K562 (cell line): ENCODE measurements around the gene VPS9D1. TPM values are rescaled to one million over a fixed set of nuclear protein-coding genes. Genes with fewer than 3 reads are reported as not detected.

Experiments used
- BHLHE40 ChIP-seq: IDR thresholded peaks from 2 replicates; pipeline ENCODE4 v1.6.1; 2011; ENCODE audit warnings: low read length, improper control_type of control experiment
- BRD4 ChIP-seq: fragments of 200-600 bp; sonication (generic); IDR thresholded peaks from 2 replicates; pipeline ENCODE4 v1.6.1; 2017; ENCODE audit warnings: inconsistent platforms
- CHAMP1 ChIP-seq: fragments of 450-650 bp; IDR thresholded peaks from 2 replicates; pipeline ENCODE4 v1.6.1; 2016; ENCODE audit warnings: mild to moderate bottlenecking
- CREB1 ChIP-seq, 2 experiments: sonication (generic) in 1 of 2; formaldehyde crosslinking in 1 of 2; IDR thresholded peaks; 2 replicates each; pipeline versions ENCODE4 v1.6.1 to v1.8.0; 2012 to 2022; ENCODE audit warnings: inconsistent platforms in 1 of 2, mild to moderate bottlenecking in 1 of 2, missing genetic modification reagents in 1 of 2, moderate library complexity in 1 of 2
- CREBBP ChIP-seq: IDR thresholded peaks from one replicate; pipeline ENCODE4 v1.6.1; 2012; ENCODE audit warnings: low read depth, mild to moderate bottlenecking, control low read depth, inconsistent platforms, low read length
- HNRNPUL1 ChIP-seq: fragments of 200-400 bp; formaldehyde crosslinking; IDR thresholded peaks from 2 replicates; pipeline ENCODE4 v1.6.1; 2017; ENCODE audit warnings: low read length
- HSF4 ChIP-seq: fragments of 250-450 bp; sonication (Bioruptor Pico); IDR thresholded peaks from 2 replicates; pipeline ENCODE4 v2.1.2; 2022; ENCODE audit warnings: mild to moderate bottlenecking, moderate library complexity, borderline replicate concordance
- JUN ChIP-seq, 2 experiments: sonication (generic) in 1 of 2; formaldehyde crosslinking in 1 of 2; IDR thresholded peaks; 2 replicates each; pipeline versions ENCODE4 v1.6.1 to v1.8.0; 2012 to 2022; ENCODE audit warnings: borderline replicate concordance in 2 of 2, mild to moderate bottlenecking in 2 of 2, improper control_type of control experiment in 1 of 2, low read depth in 1 of 2, low read length in 1 of 2, missing genetic modification reagents in 1 of 2
- NR2C1 ChIP-seq, 2 experiments: fragments of 450-650 bp; IDR thresholded peaks; 2 replicates each; pipeline ENCODE4 v1.6.1; 2017; ENCODE audit warnings: mild to moderate bottlenecking in 2 of 2, antibody characterized with exemption in 1 of 2, inconsistent platforms in 1 of 2, missing compliant biosample characterization in 1 of 2, missing genetic modification characterization in 1 of 2
- SUPT5H ChIP-seq: fragments of 450-650 bp; IDR thresholded peaks from 2 replicates; pipeline ENCODE4 v1.6.1; 2016
- TAF9B ChIP-seq: fragments of 450-650 bp; IDR thresholded peaks from 2 replicates; pipeline ENCODE4 v1.6.1; 2018; ENCODE audit warnings: mild to moderate bottlenecking; ENCODE audit not compliant: partially characterized antibody
- WHSC1 ChIP-seq: IDR thresholded peaks from one replicate; pipeline ENCODE4 v1.6.1; 2012; ENCODE audit warnings: low read length, control low read depth, inconsistent platforms
- XRCC5 ChIP-seq: fragments of 200-400 bp; formaldehyde crosslinking; IDR thresholded peaks from 2 replicates; pipeline ENCODE4 v1.6.1; 2017; ENCODE audit warnings: low read depth, mild to moderate bottlenecking, low read length
- ZNF408 ChIP-seq: fragments of 250-450 bp; sonication (Bioruptor Pico); IDR thresholded peaks from 2 replicates; pipeline ENCODE4 v1.4.0; 2020; ENCODE audit warnings: low read depth, mild to moderate bottlenecking, moderate library complexity
- ZNF436 ChIP-seq: fragments of 250-450, 450-650 bp; sonication (Bioruptor Pico); formaldehyde crosslinking; IDR thresholded peaks from 2 replicates; pipeline ENCODE4 v1.7.0; 2020; ENCODE audit warnings: mild to moderate bottlenecking
- polyA plus RNA-seq, 8 experiments: library from polyadenylated mRNA; depleted of rRNA in 4 of 8; stranded (reverse) in 5 of 8; unstranded in 3 of 8; fragments of >200 nt; fragmentation: Nextera tagmentation in 2 of 8; fragmentation: Illumina TruSeq in 1 of 8; extraction: Ambion mirVana in 2 of 8; extraction: Trizol in 1 of 8; gene quantifications; 2 replicates each; pipeline versions ENCODE4 v1.2.1 to v1.2.3, GENCODE V29; 2011 to 2014; ENCODE audit warnings: inconsistent platforms in 1 of 8, missing spikeins in 1 of 8
- total RNA-seq, 7 experiments: library from RNA; depleted of rRNA in 6 of 7; stranded (reverse); fragments of >200 nt in 6 of 7; fragmentation: Illumina TruSeq in 2 of 7; extraction: Trizol in 2 of 7; gene quantifications; 2 replicates each; pipeline versions ENCODE4 v1.2.1 to v1.2.3, GENCODE V29; 2011 to 2021; ENCODE audit warnings: low replicate concordance in 1 of 7
- TF ChIP-seq, protein P1 (sequence below): sonication (generic); formaldehyde crosslinking; IDR thresholded peaks from 2 replicates; pipeline ENCODE4 v1.8.0; 2022; ENCODE audit warnings: missing genetic modification reagents, mild to moderate bottlenecking, moderate library complexity, borderline replicate concordance
- TF ChIP-seq, protein P2 (sequence below): sonication (generic); formaldehyde crosslinking; IDR thresholded peaks from 2 replicates; pipeline ENCODE4 v1.9.0; 2022; ENCODE audit warnings: mild to moderate bottlenecking, missing genetic modification reagents
- TF ChIP-seq, protein P3 (sequence below): sonication (generic); formaldehyde crosslinking; IDR thresholded peaks from 2 replicates; pipeline ENCODE4 v1.8.0; 2023; ENCODE audit warnings: mild to moderate bottlenecking, missing genetic modification reagents
- TF ChIP-seq, protein P4 (sequence below): fragments of 450-650 bp; formaldehyde crosslinking; IDR thresholded peaks from 2 replicates; pipeline ENCODE4 v1.4.0; 2020; ENCODE audit warnings: mild to moderate bottlenecking, mixed read lengths

VPS9D1 gene
- total and polyA plus RNA-seq, 9 of the 15 experiments (the other 6 are each of a cell fraction or from before 2014, with no cell fraction given), result 0.33 to 3.1 (median 1.1) TPM

GRCh38 chr16:89686520-89687091, 34.1 kb downstream of the VPS9D1 start, which contains the start of gene CDK10 (continued):
- TF ChIP-seq, protein P1, sequence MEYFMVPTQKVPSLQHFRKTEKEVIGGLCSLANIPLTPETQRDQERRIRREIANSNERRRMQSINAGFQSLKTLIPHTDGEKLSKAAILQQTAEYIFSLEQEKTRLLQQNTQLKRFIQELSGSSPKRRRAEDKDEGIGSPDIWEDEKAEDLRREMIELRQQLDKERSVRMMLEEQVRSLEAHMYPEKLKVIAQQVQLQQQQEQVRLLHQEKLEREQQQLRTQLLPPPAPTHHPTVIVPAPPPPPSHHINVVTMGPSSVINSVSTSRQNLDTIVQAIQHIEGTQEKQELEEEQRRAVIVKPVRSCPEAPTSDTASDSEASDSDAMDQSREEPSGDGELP (CRISPR knock-in tag), result peak; percentile 74
- TF ChIP-seq NR2C1 (IDR thresholded peaks at IDR 0.05), result no peak
- TF ChIP-seq NR2C1 (tag; IDR thresholded peaks at IDR 0.05), result no peak
- TF ChIP-seq CREB1 (IDR thresholded peaks at IDR 0.05), result no peak
- no peak for TF ChIP-seq CREB1 (CRISPR knock-in tag; IDR thresholded peaks at IDR 0.05)
- TF ChIP-seq XRCC5, result no peak
- no peak for TF ChIP-seq TAF9B
- TF ChIP-seq, protein P2, sequence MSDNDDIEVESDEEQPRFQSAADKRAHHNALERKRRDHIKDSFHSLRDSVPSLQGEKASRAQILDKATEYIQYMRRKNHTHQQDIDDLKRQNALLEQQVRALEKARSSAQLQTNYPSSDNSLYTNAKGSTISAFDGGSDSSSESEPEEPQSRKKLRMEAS (CRISPR knock-in tag), result peak; percentile 93
- TF ChIP-seq CREBBP, result no peak
- peak; percentile 94 for TF ChIP-seq SUPT5H
- TF ChIP-seq, protein P3, sequence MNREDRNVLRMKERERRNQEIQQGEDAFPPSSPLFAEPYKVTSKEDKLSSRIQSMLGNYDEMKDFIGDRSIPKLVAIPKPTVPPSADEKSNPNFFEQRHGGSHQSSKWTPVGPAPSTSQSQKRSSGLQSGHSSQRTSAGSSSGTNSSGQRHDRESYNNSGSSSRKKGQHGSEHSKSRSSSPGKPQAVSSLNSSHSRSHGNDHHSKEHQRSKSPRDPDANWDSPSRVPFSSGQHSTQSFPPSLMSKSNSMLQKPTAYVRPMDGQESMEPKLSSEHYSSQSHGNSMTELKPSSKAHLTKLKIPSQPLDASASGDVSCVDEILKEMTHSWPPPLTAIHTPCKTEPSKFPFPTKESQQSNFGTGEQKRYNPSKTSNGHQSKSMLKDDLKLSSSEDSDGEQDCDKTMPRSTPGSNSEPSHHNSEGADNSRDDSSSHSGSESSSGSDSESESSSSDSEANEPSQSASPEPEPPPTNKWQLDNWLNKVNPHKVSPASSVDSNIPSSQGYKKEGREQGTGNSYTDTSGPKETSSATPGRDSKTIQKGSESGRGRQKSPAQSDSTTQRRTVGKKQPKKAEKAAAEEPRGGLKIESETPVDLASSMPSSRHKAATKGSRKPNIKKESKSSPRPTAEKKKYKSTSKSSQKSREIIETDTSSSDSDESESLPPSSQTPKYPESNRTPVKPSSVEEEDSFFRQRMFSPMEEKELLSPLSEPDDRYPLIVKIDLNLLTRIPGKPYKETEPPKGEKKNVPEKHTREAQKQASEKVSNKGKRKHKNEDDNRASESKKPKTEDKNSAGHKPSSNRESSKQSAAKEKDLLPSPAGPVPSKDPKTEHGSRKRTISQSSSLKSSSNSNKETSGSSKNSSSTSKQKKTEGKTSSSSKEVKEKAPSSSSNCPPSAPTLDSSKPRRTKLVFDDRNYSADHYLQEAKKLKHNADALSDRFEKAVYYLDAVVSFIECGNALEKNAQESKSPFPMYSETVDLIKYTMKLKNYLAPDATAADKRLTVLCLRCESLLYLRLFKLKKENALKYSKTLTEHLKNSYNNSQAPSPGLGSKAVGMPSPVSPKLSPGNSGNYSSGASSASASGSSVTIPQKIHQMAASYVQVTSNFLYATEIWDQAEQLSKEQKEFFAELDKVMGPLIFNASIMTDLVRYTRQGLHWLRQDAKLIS (CRISPR knock-in tag), result no peak
- peak; percentile 74 for TF ChIP-seq BHLHE40
- TF ChIP-seq HSF4 (CRISPR knock-in tag), result no peak
- no peak for TF ChIP-seq ZNF436 (CRISPR knock-in tag)
- no peak for TF ChIP-seq ZNF408 (CRISPR knock-in tag)
- TF ChIP-seq, protein P4, sequence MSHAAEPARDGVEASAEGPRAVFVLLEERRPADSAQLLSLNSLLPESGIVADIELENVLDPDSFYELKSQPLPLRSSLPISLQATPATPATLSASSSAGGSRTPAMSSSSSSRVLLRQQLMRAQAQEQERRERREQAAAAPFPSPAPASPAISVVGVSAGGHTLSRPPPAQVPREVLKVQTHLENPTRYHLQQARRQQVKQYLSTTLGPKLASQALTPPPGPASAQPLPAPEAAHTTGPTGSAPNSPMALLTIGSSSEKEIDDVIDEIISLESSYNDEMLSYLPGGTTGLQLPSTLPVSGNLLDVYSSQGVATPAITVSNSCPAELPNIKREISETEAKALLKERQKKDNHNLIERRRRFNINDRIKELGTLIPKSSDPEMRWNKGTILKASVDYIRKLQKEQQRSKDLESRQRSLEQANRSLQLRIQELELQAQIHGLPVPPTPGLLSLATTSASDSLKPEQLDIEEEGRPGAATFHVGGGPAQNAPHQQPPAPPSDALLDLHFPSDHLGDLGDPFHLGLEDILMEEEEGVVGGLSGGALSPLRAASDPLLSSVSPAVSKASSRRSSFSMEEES, result no peak
- no peak for TF ChIP-seq JUN (IDR thresholded peaks at IDR 0.05; ENCODE audit: borderline replicate concordance, low read depth, low read length)
- 0 out of 2 replicates have a peak, but pooled peaks have one; percentile 49 for TF ChIP-seq JUN (CRISPR knock-in tag; IDR thresholded peaks at IDR 0.05; ENCODE audit: borderline replicate concordance)
- TF ChIP-seq CHAMP1, result no peak
- TF ChIP-seq WHSC1, result no peak
- TF ChIP-seq BRD4, result no peak
- TF ChIP-seq HNRNPUL1, result no peak
